IMR-90 (cell line): ENCODE measurements around the gene ANKRD42. TPM values are rescaled to one million over a fixed set of nuclear protein-coding genes. Genes with fewer than 3 reads are reported as not detected.

ENCODE experiments used
- BHLHE40 ChIP-seq: fragments of 150-350 bp; IDR thresholded peaks from 2 replicates; pipeline ENCODE4 v1.6.1; 2016; ENCODE audit warnings: mild to moderate bottlenecking, low read depth, low read length
- POLR2A ChIP-seq: IDR thresholded peaks from 2 replicates; pipeline ENCODE4 v1.6.1; 2012; ENCODE audit warnings: mild to moderate bottlenecking, low read depth, low read length
- RAD21 ChIP-seq: IDR thresholded peaks from 2 replicates; pipeline ENCODE4 v1.6.1; 2012; ENCODE audit warnings: low read length, improper control_type of control experiment
- polyA plus RNA-seq, 3 experiments: library from polyadenylated mRNA; depleted of rRNA; stranded (reverse); fragments of >200 nt; gene quantifications; 2 replicates each; pipeline ENCODE4 v1.2.3, GENCODE V29; 2012; ENCODE audit warnings: low replicate concordance in 1 of 3
- total RNA-seq: library from RNA; depleted of rRNA; stranded (reverse); fragments of >200 nt; gene quantifications from 2 replicates; pipeline ENCODE4 v1.2.3, GENCODE V29; 2012
- TF ChIP-seq, protein P1 (sequence below): fragments of 150-350 bp; IDR thresholded peaks from 2 replicates; pipeline ENCODE4 v1.6.1; 2016; ENCODE audit warnings: low read depth, mild to moderate bottlenecking, low read length, moderate library complexity, borderline replicate concordance

The ANKRD42 gene
- total and polyA plus RNA-seq, 2 of the 4 experiments (the other 2 are of a cell fraction): 5.2 to 5.6 TPM

DNA sequence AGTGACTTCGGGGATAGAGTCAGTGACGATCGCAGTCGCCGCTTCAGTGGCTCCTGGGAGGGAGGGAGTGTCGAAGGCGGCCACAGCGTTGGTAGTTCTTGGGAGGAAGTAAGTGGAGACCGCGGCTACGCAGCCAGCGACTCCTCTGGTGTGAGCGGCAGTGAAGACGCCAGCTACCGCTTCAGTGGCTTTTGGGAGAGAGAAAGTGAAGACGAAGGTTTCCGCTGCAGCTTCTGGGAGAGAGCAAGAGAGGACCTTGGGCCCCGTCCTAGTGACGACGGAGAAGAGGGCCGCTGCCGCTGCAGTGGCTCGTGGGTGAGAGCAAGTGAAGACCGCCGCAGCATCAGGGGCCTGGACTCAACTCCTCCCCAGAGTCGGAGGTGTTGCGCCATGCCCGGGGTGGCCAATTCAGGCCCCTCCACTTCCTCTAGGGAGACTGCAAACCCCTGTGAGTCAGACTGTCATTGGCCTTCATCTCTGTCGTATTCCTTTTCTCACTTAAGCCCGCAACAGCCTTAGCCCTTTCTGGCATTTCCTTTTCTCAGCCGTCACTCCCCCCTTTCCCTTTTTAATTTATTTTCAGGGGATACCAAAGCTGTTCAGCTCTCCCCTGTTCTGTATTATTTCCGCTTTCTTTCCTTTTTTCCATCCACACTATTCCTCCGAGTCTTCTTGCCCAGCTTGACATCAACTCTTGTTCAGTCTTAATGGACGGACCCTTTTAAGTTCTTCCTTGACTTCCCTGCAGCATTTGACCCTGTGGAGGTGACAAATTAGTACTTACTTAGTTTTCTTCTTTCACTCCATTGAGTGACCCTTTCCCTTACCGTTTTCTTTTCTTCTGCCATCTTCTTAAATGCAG, 1.0 kb downstream of the ANKRD42 start (continued):
- TF ChIP-seq, protein P1, sequence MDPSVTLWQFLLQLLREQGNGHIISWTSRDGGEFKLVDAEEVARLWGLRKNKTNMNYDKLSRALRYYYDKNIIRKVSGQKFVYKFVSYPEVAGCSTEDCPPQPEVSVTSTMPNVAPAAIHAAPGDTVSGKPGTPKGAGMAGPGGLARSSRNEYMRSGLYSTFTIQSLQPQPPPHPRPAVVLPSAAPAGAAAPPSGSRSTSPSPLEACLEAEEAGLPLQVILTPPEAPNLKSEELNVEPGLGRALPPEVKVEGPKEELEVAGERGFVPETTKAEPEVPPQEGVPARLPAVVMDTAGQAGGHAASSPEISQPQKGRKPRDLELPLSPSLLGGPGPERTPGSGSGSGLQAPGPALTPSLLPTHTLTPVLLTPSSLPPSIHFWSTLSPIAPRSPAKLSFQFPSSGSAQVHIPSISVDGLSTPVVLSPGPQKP: no peak
- TF ChIP-seq RAD21 (no peak), POLR2A (peak; percentile 78), BHLHE40 (no peak)
